GM12892 (cell line): ENCODE results near the gene MED8.

Source experiments
- POLR2A ChIP-seq: IDR thresholded peaks from 2 replicates; pipeline ENCODE4 v1.6.1; 2011; ENCODE audit warnings: low read depth, low read length, control low read depth
- POLR2AphosphoS5 ChIP-seq: IDR thresholded peaks from 2 replicates; pipeline ENCODE4 v1.6.1; 2011; ENCODE audit warnings: low read depth, low read length, control low read depth
- TAF1 ChIP-seq: IDR thresholded peaks from 2 replicates; pipeline ENCODE4 v1.6.1; 2011; ENCODE audit warnings: low read depth, mild to moderate bottlenecking, control low read depth, low read length, borderline replicate concordance

DNA sequence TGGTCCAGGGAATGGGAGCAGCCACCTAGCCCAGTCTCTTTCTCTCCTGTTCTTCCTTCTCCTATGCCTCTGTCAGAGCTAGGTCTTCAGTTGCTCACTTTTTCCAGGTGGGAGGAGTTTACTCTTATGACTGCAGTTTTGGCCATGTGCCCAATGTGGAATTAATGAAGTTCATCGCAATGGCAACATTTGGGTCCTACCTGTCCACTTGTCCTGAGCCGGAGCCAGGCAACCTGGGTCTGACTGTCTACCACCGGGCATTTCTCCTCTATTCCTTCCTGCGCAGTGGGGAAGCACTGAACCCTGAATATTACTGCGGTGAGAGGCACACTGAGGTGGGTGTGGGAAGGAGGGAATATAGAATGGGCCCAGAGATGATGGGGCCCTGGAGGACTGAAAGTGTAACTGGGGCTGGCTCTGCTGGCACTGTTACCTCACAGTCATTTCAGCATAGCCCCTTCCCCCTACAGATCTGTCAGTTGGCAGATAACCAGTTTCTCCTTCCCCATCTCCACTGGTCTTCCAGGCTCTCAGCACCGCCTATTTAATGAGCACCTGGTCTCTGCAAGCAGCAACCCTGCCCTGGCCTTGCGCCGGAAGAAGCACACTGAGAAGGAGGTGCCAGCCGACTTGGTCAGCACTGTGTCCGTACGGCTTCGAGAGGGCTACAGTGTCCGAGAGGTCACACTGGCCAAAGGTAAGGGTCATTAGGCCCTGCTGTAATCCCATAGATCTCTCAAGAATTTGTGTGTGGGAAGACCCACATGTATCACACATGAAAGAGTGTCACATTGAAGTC, 30.2 kb upstream of the MED8 start:
- no peak for TF ChIP-seq POLR2AphosphoS5
- TF ChIP-seq TAF1 = no peak
- TF ChIP-seq POLR2A = no peak
